ENCODE measurements around the gene PACRG.

The PACRG gene

DNA sequence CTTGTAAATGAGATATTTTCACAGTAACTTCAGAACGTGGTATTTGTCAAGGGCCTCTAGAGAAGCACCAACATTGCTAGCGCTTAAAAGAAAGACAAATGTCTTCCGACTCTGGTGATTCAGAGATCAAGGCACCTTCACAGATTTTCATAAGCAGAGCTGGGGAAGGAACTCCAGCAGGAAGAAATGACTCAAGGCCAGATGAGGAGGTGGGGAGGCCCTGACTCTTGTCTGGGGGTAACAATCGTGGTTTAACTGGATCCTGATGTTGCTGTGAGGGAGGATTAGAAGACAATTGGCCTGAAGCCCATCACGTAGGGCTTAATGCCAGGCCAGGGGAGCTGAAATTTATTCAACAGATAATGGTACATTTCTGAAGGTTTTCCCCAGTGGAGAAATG, 563.8 kb downstream of the PACRG start:
- no peak overlapping the region for H3K4me3 ChIP-seq
- no peaks in the 10 kb centered on the region for H3K36me3 ChIP-seq
- H3K4me1 ChIP-seq = no peaks in the 10 kb centered on the region
- no peaks in the 10 kb centered on the region for H4K20me1 ChIP-seq
- TF ChIP-seq Cebpa-rat (IDR thresholded peaks at IDR 0.05) = no peak
- H3K4me2 ChIP-seq = no peak overlapping the region
- no peak overlapping the region for H3K27ac ChIP-seq
- H3K9me3 ChIP-seq (replicated peaks in 1 of 11) = no peaks in the 10 kb centered on the region
- H3K9ac ChIP-seq = no peak overlapping the region
- H3K27me3 ChIP-seq = no peaks in the 10 kb centered on the region

DNA sequence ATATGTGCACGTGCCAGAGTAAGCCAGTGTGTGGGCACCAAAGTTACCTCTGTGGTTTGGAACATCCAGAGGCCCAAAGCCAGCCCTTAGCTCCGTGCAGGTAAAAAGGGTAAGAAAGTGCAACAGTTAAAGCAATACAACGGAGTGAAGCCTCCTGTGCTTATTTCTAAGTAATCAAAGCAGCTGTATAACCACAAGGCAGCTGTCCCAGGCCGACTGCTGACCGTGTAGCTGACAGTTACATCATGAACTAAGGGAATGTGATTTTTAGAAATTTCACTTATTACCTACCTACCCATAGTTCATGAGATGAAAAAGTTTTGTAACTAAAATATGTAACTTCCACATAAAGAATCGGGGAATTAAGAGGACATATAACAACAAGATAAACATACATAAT, 565.5 kb downstream of the PACRG start:
- no peak overlapping the region for H3K4me3 ChIP-seq
- H3K27me3 ChIP-seq = no peaks in the 10 kb centered on the region
- no peaks in the 10 kb centered on the region for H3K4me1 ChIP-seq
- no peak for TF ChIP-seq Cebpa-rat (IDR thresholded peaks at IDR 0.05)
- H4K20me1 ChIP-seq = no peaks in the 10 kb centered on the region
- no peaks in the 10 kb centered on the region for H3K36me3 ChIP-seq
- no peaks in the 10 kb centered on the region for H3K9me3 ChIP-seq (replicated peaks in 1 of 11)
- H3K27ac ChIP-seq = no peak overlapping the region
- no peak overlapping the region for H3K9ac ChIP-seq
- H3K4me2 ChIP-seq = no peak overlapping the region

DNA sequence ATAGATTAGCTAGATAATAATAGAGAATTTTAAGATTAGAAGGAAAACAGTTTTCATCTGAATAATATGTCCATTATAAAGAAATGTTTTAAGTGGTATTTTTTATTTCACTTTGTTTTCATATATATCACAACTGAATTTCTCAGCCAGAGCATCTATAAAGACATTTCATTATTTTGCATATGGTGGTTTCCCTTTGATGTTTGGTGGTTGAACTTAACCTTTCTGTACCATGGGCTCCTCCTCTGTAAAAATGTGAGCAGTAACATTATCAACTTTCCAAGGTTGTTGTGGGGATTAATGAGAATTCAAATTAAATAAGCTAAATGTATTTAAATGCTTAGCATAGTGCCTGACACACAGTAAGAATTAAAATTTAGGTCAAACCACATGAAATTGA, 567.0 kb downstream of the PACRG start:
- H3K4me3 ChIP-seq = no peak overlapping the region
- no peak overlapping the region for H3K9ac ChIP-seq
- H3K4me2 ChIP-seq = no peak overlapping the region
- TF ChIP-seq Cebpa-rat (IDR thresholded peaks at IDR 0.05) = no peak
- H3K27me3 ChIP-seq = no peaks in the 10 kb centered on the region
- no peak overlapping the region for H3K27ac ChIP-seq
- H4K20me1 ChIP-seq = no peaks in the 10 kb centered on the region
- no peaks in the 10 kb centered on the region for H3K9me3 ChIP-seq (replicated peaks in 1 of 11)
- H3K4me1 ChIP-seq = no peaks in the 10 kb centered on the region
- no peaks in the 10 kb centered on the region for H3K36me3 ChIP-seq

- Histone ChIP-seq H3K27ac (no peak overlapping the region), H3K9me3 (replicated peaks in 1 of 11) (peaks cover 0 to 3% (median 0%) of the 10 kb centered on the region in 11 experiments; a peak in 2 of 22 replicates), H3K36me3 (no peaks in the 10 kb centered on the region), H3K4me2 (no peak overlapping the region), H4K20me1 (no peaks in the 10 kb centered on the region), H3K4me1 (no peaks in the 10 kb centered on the region), H3K9ac (no peak overlapping the region), H3K27me3 (no peaks in the 10 kb centered on the region), H3K4me3 (no peak overlapping the region)
- no peak for TF ChIP-seq Cebpa-rat (IDR thresholded peaks at IDR 0.05)
These were observed 569.2 kb downstream of the PACRG start for GRCh38 chr6:163296835-163297519.

- no peaks in the 10 kb centered on the region for H3K36me3 ChIP-seq
- H3K4me2 ChIP-seq = no peak overlapping the region
- TF ChIP-seq Cebpa-rat (IDR thresholded peaks at IDR 0.05) = no peak
- no peak overlapping the region for H3K4me3 ChIP-seq
- peaks cover 0 to 3% (median 0%) of the 10 kb centered on the region in 11 experiments; a peak in 2 of 22 replicates for H3K9me3 ChIP-seq (replicated peaks in 1 of 11)
- H3K27ac ChIP-seq = no peak overlapping the region
- H3K4me1 ChIP-seq = no peaks in the 10 kb centered on the region
- no peaks in the 10 kb centered on the region for H3K27me3 ChIP-seq
- no peaks in the 10 kb centered on the region for H4K20me1 ChIP-seq
- H3K9ac ChIP-seq = no peak overlapping the region
These were observed 570.5 kb downstream of the PACRG start for GRCh38 chr6:163298079-163298830.

DNA sequence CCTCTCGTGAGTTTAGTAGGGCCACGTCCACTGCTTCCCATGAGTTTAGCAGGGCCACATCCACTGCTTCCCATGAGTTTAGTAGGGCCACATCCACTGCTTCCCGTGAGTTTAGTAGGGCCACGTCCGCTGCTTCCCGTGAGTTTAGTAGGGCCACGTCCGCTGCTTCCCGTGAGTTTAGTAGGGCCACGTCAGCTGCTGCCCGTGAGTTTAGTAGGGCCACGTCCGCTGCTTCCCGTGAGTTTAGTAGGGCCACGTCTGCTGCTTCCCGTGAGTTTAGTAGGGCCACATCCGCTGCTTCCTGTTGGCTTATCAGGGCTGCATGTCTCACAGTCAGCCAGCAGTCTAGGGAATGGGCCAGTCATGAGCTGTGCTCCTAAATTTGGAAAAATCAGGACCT, 573.1 kb downstream of the PACRG start:
- no peak for TF ChIP-seq Cebpa-rat (IDR thresholded peaks at IDR 0.05)
- H3K9me3 ChIP-seq (replicated peaks in 1 of 11) = peaks cover 0 to 3% (median 0%) of the 10 kb centered on the region in 11 experiments; a peak in 2 of 22 replicates
- H3K4me3 ChIP-seq = no peak overlapping the region

GRCh38 chr6:163301726-163302635, 574.2 kb downstream of the PACRG start:
- no peak overlapping the region for H3K4me2 ChIP-seq

More for the DNA sequence above, 573.1 kb downstream of the PACRG start:
- H3K27me3 ChIP-seq = no peaks in the 10 kb centered on the region
- no peak overlapping the region for H3K4me2 ChIP-seq
- H3K36me3 ChIP-seq = no peaks in the 10 kb centered on the region
- no peaks in the 10 kb centered on the region for H4K20me1 ChIP-seq
- no peaks in the 10 kb centered on the region for H3K4me1 ChIP-seq
- no peak overlapping the region for H3K27ac ChIP-seq
- no peak overlapping the region for H3K9ac ChIP-seq

GRCh38 chr6:163302747-163303146, 575.0 kb downstream of the PACRG start:
- no peak overlapping the region for H3K4me3 ChIP-seq
- no peaks in the 10 kb centered on the region for H3K27me3 ChIP-seq
- TF ChIP-seq Cebpa-rat (IDR thresholded peaks at IDR 0.05) = no peak
- H3K9ac ChIP-seq = no peak overlapping the region
- H4K20me1 ChIP-seq = no peaks in the 10 kb centered on the region
- H3K4me1 ChIP-seq = no peaks in the 10 kb centered on the region
- H3K27ac ChIP-seq = no peak overlapping the region
- no peak overlapping the region for H3K4me2 ChIP-seq
- no peaks in the 10 kb centered on the region for H3K36me3 ChIP-seq
- H3K9me3 ChIP-seq (replicated peaks in 1 of 11) = peaks cover 0 to 3% (median 0%) of the 10 kb centered on the region in 11 experiments; a peak in 2 of 22 replicates

More at GRCh38 chr6:163301726-163302635, 574.2 kb downstream of the PACRG start:
- Histone ChIP-seq H3K4me1 (no peaks in the 10 kb centered on the region), H3K4me3 (no peak overlapping the region), H3K27me3 (no peaks in the 10 kb centered on the region), H3K9ac (no peak overlapping the region), H3K27ac (no peak overlapping the region), H3K36me3 (no peaks in the 10 kb centered on the region), H3K9me3 (replicated peaks in 1 of 11) (peaks cover 0 to 3% (median 0%) of the 10 kb centered on the region in 11 experiments; a peak in 2 of 22 replicates), H4K20me1 (no peaks in the 10 kb centered on the region)
- no peak for TF ChIP-seq Cebpa-rat (IDR thresholded peaks at IDR 0.05)

- Histone ChIP-seq H3K27me3 (no peaks in the 10 kb centered on the region), H3K27ac (no peak overlapping the region), H3K4me3 (no peak overlapping the region), H3K4me2 (no peak overlapping the region), H3K9ac (no peak overlapping the region), H3K9me3 (replicated peaks in 1 of 11) (peaks cover 0 to 8% (median 0%) of the 10 kb centered on the region in 11 experiments; a peak in 1 of 22 replicates), H3K36me3 (no peaks in the 10 kb centered on the region), H4K20me1 (no peaks in the 10 kb centered on the region), H3K4me1 (peaks cover 0 to 10% (median 0%) of the 10 kb centered on the region in 10 experiments; a peak in 5 of 20 replicates)
- no peak for TF ChIP-seq Cebpa-rat (IDR thresholded peaks at IDR 0.05)
These were observed 578.2 kb downstream of the PACRG start for GRCh38 chr6:163306000-163306399.

All from BLaER1 treated with 17β-estradiol and CSF1 and Interleukin-3, amounts not matched to agents 10 nM and 100 nM (cell line).